Measurements from ENCODE around the gene ETV1. TPM values are rescaled to one million over a fixed set of nuclear protein-coding genes. Genes with fewer than 3 reads are reported as not detected.

Gene ETV1
- total and polyA plus RNA-seq, 2 of the 4 experiments (the other 2 are of a cell fraction), result 8.6 to 21.1 TPM

DNA sequence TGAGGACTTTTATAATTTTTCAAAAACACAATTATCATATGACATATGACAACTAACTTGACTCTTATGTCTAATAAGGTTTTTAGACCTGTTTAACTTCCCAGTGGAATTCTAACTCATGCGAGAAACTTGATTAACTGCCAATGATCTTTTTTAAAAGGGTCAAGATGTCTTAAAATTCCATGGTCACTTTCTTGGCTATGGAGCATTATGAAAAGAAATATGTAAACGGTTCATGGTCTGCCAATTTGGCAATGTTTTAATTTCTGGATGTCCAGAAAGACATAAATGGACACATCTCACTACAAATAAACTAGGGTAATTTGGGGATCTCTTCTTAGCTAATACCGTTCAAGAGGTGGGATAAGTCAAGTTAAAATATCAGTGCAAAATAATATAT lies 5.4 kb downstream of the ETV1 start:
- H3K4me2 ChIP-seq (ENCODE audit: low read depth, low read length), result no peak overlapping the region
- H3K9me1 ChIP-seq (ENCODE audit: insufficient read depth, low read length), result no peaks in the 10 kb centered on the region
- H2AK9ac ChIP-seq (replicated peaks; ENCODE audit: low read depth, low read length, poor library complexity), result no peak overlapping the region
- no peaks in the 10 kb centered on the region for H3K9me3 ChIP-seq (ENCODE audit: control insufficient read depth, insufficient read depth, low read length)
- ATAC-seq (ENCODE audit: low read depth) (no peak), DNase-seq (no peak)
- H4K20me1 ChIP-seq (ENCODE audit: insufficient read depth, low read length), result no peaks in the 10 kb centered on the region
- no peak overlapping the region for H3K27ac ChIP-seq (ENCODE audit: insufficient read depth, low read length)
- no peak overlapping the region for H3K23ac ChIP-seq (ENCODE audit: low read depth, low read length)
- TF ChIP-seq RCOR1 (IDR thresholded peaks at IDR 0.05; ENCODE audit: insufficient replicate concordance, low read length) (no peak), CHD1 (IDR thresholded peaks at IDR 0.05; ENCODE audit: low read depth, low read length) (no peak), SMC3 (IDR thresholded peaks at IDR 0.05; ENCODE audit: low read depth, low read length) (no peak), MXI1 (IDR thresholded peaks at IDR 0.05; ENCODE audit: borderline replicate concordance, low read depth, low read length) (no peak), NFE2L2 (IDR thresholded peaks at IDR 0.05; ENCODE audit: low read depth, low read length) (no peak), RFX5 (IDR thresholded peaks at IDR 0.05; ENCODE audit: low read depth, low read length) (no peak), MAFK (IDR thresholded peaks at IDR 0.05; ENCODE audit: low read depth, low read length) (no peak), POLR2A (IDR thresholded peaks at IDR 0.05; ENCODE audit: low read depth, low read length) (no peak), ELK1 (IDR thresholded peaks at IDR 0.05; ENCODE audit: borderline replicate concordance, low read depth, low read length) (no peak), CEBPB (IDR thresholded peaks at IDR 0.05; ENCODE audit: low read depth, low read length) (no peak), RAD21 (IDR thresholded peaks at IDR 0.05; ENCODE audit: low read length) (no peak), MAZ (IDR thresholded peaks at IDR 0.05; ENCODE audit: borderline replicate concordance, low read depth, low read length) (no peak), BHLHE40 (IDR thresholded peaks at IDR 0.05; ENCODE audit: low read depth, low read length) (no peak), USF2 (IDR thresholded peaks at IDR 0.05; ENCODE audit: low read depth, low read length) (no peak), FOS (IDR thresholded peaks at IDR 0.05; ENCODE audit: low read depth, low read length) (no peak)
- TF ChIP-seq, protein P1, sequence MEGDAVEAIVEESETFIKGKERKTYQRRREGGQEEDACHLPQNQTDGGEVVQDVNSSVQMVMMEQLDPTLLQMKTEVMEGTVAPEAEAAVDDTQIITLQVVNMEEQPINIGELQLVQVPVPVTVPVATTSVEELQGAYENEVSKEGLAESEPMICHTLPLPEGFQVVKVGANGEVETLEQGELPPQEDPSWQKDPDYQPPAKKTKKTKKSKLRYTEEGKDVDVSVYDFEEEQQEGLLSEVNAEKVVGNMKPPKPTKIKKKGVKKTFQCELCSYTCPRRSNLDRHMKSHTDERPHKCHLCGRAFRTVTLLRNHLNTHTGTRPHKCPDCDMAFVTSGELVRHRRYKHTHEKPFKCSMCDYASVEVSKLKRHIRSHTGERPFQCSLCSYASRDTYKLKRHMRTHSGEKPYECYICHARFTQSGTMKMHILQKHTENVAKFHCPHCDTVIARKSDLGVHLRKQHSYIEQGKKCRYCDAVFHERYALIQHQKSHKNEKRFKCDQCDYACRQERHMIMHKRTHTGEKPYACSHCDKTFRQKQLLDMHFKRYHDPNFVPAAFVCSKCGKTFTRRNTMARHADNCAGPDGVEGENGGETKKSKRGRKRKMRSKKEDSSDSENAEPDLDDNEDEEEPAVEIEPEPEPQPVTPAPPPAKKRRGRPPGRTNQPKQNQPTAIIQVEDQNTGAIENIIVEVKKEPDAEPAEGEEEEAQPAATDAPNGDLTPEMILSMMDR (conservative IDR thresholded peaks at IDR 0.05; ENCODE audit: low read depth, low read length), result no peak
- H3K36me3 ChIP-seq (ENCODE audit: control insufficient read depth, insufficient read depth, low read length), result no peaks in the 10 kb centered on the region
- H2AFZ ChIP-seq (replicated peaks; ENCODE audit: low read length, poor library complexity), result no peak overlapping the region
- no peak overlapping the region for H3K18ac ChIP-seq (ENCODE audit: low read depth, low read length)
- no peak overlapping the region for H4K8ac ChIP-seq (ENCODE audit: low read depth in 2 of 2, low read length in 2 of 2)
- CTCF ChIA-PET, result no interaction called here
- no peak overlapping the region for H2BK20ac ChIP-seq (ENCODE audit: low read depth, low read length)
- no CpG with 5 or more reads among the region's 3 CpGs for WGBS, 2 experiments (ENCODE audit: extremely low coverage in 2 of 2, insufficient read length in 1 of 2)
- H3K56ac ChIP-seq (ENCODE audit: extremely low read depth, insufficient read depth, low read length), result no peak overlapping the region
- H2AK5ac ChIP-seq (ENCODE audit: low read depth, low read length), result no peak overlapping the region
- no peak overlapping the region for H3K4ac ChIP-seq (ENCODE audit: low read depth, low read length)
- no peak overlapping the region for H2BK5ac ChIP-seq (ENCODE audit: low read depth, low read length, poor library complexity, severe bottlenecking)
- H4K91ac ChIP-seq (ENCODE audit: insufficient read depth, low read depth, low read length), result no peak overlapping the region
- dilution Hi-C loops (cut with HindIII; ENCODE audit: low sequenced_read_pairs, unreplicated experiment), result no loop called here
- intact Hi-C loops (cut with micrococcal nuclease), result no loop called here
- no peak overlapping the region for H4K5ac ChIP-seq (ENCODE audit: low read depth, low read length)
- BruUV-seq (replicated peaks), result no TSS peak
- H2BK120ac ChIP-seq (ENCODE audit: low read depth, low read length), result no peak overlapping the region
- H3K9ac ChIP-seq (ENCODE audit: low read depth, low read length), result no peak overlapping the region
- no peaks in the 10 kb centered on the region for H3K27me3 ChIP-seq (ENCODE audit: control insufficient read depth, insufficient read depth, low read length)
- H3K4me1 ChIP-seq (ENCODE audit: control insufficient read depth, insufficient read depth, low read length), result peaks cover 6% of the 10 kb centered on the region
- peaks cover 0 to 11% of the 10 kb centered on the region in 2 experiments; a peak in 2 of 4 replicates for H3K79me1 ChIP-seq (ENCODE audit: low read depth in 1 of 2, low read length in 2 of 2)
- no peak overlapping the region for H3K14ac ChIP-seq (replicated peaks; ENCODE audit: low read depth, low read length)
- no peak overlapping the region for H3K4me3 ChIP-seq (ENCODE audit: insufficient read depth, low read depth, low read length)
- H2BK15ac ChIP-seq (ENCODE audit: low read depth, low read length), result no peak overlapping the region
- POLR2A ChIA-PET (ENCODE audit: unreplicated experiment), result no interaction called here
- in situ Hi-C loops (cut with MboI; ENCODE audit: low sequenced_read_pairs), result loop anchor here (5.0 to 25.0 kb wide), 2 partner anchors 62 to 1322 kb away; no protein-coding TSS in a partner anchor
